MCF 10A (cell line): ENCODE measurements around the gene SHC2. TPM values are rescaled to one million over a fixed set of nuclear protein-coding genes. Genes with fewer than 3 reads are reported as not detected.
"Not testable (repeated sequence)": the region's sequence is repeated elsewhere in the genome, so short reads cannot be mapped to it uniquely, and the experiment has no call there.

ENCODE experiments used
- BruUV-seq: library from RNA; stranded (reverse); fragments of 400-500 nt; replicated peaks from 2 replicates; lab custom pipeline; 2021; lab: Mats Ljungman, UMichigan
- CTCF ChIA-PET: fragments of 300-600 bp; sonication (Branson Sonifier 250); formaldehyde crosslinking; extraction: SDS; loops from one replicate; lab custom pipeline; 2021; ENCODE audit warnings: antibody characterized with exemption, inconsistent platforms; lab: Yijun Ruan, JAX
- POLR2A ChIA-PET: fragments of 300-600, 350-650 bp; sonication (Branson Sonifier 250); formaldehyde crosslinking; extraction: SDS; loops from one replicate; lab custom pipeline; 2020; ENCODE audit warnings: antibody characterized with exemption, inconsistent platforms; lab: Yijun Ruan, JAX
- DNase-seq: peaks from one replicate; pipeline ENCODE4 v3.0.0-alpha.2; 2018; ENCODE audit not compliant: unreplicated experiment
- H3K27ac Mint-ChIP-seq: one replicate; pipeline ENCODE4 v1.8.0; 2022; ENCODE audit warnings: mild to moderate bottlenecking, low read depth, mixed read lengths; ENCODE audit not compliant: unreplicated experiment
- H3K27me3 Mint-ChIP-seq: one replicate; pipeline ENCODE4 v1.8.0; 2022; ENCODE audit warnings: mixed read lengths; ENCODE audit not compliant: insufficient read depth, unreplicated experiment
- H3K36me3 Mint-ChIP-seq: one replicate; pipeline ENCODE4 v1.8.0; 2022; ENCODE audit warnings: mild to moderate bottlenecking, moderate library complexity, mixed read lengths; ENCODE audit not compliant: insufficient read depth, unreplicated experiment
- H3K4me1 Mint-ChIP-seq: one replicate; pipeline ENCODE4 v1.8.0; 2022; ENCODE audit warnings: mixed read lengths; ENCODE audit not compliant: insufficient read depth, unreplicated experiment
- H3K4me3 Mint-ChIP-seq: one replicate; pipeline ENCODE4 v1.8.0; 2022; ENCODE audit warnings: mild to moderate bottlenecking, moderate library complexity, mixed read lengths; ENCODE audit not compliant: unreplicated experiment
- H3K9me3 Mint-ChIP-seq: one replicate; pipeline ENCODE4 v1.8.0; 2022; ENCODE audit warnings: mixed read lengths; ENCODE audit not compliant: unreplicated experiment
- intact Hi-C: fragments of 100-400 bp; cut with micrococcal nuclease; formaldehyde crosslinking; loops from 2 replicates; pipeline ENCODE4 v1.14.1; 2022
- total RNA-seq: library from RNA; stranded (reverse); gene quantifications from 2 replicates; pipeline ENCODE4 v1.2.3, GENCODE V29; 2022
- TF ChIP-seq, protein P1 (sequence below): fragments of 200-600 bp; IDR thresholded peaks from one replicate; pipeline ENCODE4 v1.8.0; 2022; ENCODE audit warnings: antibody characterized with exemption, mild to moderate bottlenecking; ENCODE audit not compliant: unreplicated experiment

SHC2 gene
- total RNA-seq, 1 experiment from 2014 or later = 0.77 TPM

DNA sequence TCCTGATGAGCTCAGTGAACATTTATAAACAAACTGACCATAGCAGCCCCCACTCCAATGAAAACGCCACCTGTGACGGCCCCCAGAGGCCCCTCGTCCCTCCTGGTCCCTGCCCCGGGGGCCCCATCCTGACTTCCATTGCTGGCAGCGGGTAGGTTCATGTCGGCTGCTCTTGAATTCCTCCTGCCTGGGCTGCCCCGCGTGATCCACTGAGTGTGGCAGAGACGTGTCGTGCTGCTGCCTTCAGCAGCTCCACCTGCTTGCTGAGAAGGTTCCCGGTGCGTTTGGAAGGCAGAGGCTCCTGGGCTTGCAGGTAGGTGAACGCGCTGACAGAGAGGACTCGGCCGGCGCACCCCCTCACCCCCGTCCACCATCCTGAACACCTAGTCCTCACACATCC, 63.5 kb downstream of the SHC2 start:
- POLR2A ChIA-PET = interaction anchor here (0.6 kb wide), 1 partner anchor 80 kb away, joined by 3 read pairs; no protein-coding TSS in a partner anchor
- no TSS peak for BruUV-seq
- Mint-ChIP-seq H3K4me3 (no peak overlapping the region), H3K4me1 (no peaks in the 10 kb centered on the region), H3K9me3 (peaks cover 20% of the 10 kb centered on the region), H3K27ac (no peak overlapping the region), H3K27me3 (no peaks in the 10 kb centered on the region), H3K36me3 (peaks cover 12% of the 10 kb centered on the region)
- no peak for DNase-seq
- intact Hi-C loops = no loop called here
- CTCF ChIA-PET = no interaction called here
- TF ChIP-seq, protein P1, sequence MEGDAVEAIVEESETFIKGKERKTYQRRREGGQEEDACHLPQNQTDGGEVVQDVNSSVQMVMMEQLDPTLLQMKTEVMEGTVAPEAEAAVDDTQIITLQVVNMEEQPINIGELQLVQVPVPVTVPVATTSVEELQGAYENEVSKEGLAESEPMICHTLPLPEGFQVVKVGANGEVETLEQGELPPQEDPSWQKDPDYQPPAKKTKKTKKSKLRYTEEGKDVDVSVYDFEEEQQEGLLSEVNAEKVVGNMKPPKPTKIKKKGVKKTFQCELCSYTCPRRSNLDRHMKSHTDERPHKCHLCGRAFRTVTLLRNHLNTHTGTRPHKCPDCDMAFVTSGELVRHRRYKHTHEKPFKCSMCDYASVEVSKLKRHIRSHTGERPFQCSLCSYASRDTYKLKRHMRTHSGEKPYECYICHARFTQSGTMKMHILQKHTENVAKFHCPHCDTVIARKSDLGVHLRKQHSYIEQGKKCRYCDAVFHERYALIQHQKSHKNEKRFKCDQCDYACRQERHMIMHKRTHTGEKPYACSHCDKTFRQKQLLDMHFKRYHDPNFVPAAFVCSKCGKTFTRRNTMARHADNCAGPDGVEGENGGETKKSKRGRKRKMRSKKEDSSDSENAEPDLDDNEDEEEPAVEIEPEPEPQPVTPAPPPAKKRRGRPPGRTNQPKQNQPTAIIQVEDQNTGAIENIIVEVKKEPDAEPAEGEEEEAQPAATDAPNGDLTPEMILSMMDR = no peak

DNA sequence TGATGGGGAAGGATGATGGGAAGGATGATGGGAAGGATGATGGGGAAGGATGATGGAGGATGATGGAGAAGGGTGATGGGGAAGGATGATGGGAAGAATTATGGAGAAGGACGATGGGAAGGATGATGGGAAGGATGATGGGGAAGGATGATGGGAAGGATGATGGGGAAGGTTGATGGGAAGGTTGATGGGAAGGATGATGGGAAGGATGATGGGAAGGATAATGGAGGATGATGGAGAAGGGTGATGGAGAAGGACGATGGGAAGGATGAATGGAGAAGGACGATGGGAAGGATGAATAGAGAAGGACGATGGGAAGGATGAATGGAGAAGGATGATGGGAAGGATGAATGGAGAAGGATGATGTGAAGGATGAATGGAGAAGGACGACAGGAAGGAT, 65.4 kb downstream of the SHC2 start:
- no peak for DNase-seq
- Mint-ChIP-seq H3K4me3 (no peak overlapping the region), H3K36me3 (peaks cover 12% of the 10 kb centered on the region), H3K27me3 (no peaks in the 10 kb centered on the region), H3K27ac (no peak overlapping the region), H3K4me1 (no peaks in the 10 kb centered on the region), H3K9me3 (peaks cover 20% of the 10 kb centered on the region)
- POLR2A ChIA-PET = no interaction called here
- BruUV-seq = no TSS peak
- intact Hi-C loops = no loop called here
- CTCF ChIA-PET = no interaction called here
- TF ChIP-seq, protein P1 = no peak

DNA sequence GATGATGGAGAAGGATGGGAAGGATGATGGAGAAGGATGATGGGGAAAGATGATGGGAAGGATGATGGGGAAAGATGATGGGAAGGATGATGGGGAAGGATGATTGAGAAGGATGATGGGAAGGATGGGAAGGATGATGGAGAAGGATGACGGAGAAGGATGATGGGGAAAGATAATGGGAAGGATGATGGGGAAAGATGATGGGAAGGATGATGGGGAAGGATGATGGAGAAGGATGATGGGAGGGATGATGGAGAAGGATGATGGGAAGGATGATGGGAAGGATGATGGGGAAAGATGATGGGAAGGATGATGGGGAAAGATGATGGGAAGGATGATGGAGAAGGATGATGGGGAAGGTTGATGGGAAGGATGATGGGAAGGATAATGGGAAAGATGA, 66.0 kb downstream of the SHC2 start:
- intact Hi-C loops, DNase-seq, H3K4me3 Mint-ChIP-seq, H3K27ac Mint-ChIP-seq, BruUV-seq, H3K27me3 Mint-ChIP-seq, CTCF ChIA-PET, POLR2A ChIA-PET, H3K4me1 Mint-ChIP-seq: not testable (repeated sequence)
- Mint-ChIP-seq H3K9me3 (peaks cover 20% of the 10 kb centered on the region), H3K36me3 (peaks cover 12% of the 10 kb centered on the region)

DNA sequence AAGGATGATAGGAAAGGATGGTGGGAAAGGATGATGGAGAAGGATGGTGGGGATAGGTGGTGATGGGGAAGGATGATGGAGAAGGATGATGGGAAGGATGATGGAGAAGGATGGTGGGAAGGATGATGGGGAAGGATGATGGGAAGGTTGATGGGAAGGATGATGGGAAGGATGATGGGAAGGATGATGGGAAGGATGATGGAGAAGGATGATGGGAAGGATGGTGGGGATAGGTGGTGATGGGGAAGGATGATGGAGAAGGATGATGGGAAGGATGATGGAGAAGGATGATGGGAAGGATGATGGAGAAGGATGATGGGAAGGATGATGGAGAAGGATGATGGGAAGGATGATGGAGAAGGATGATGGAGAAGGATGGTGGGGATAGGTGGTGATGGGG, 67.3 kb downstream of the SHC2 start:
- H3K27ac Mint-ChIP-seq, POLR2A ChIA-PET, H3K27me3 Mint-ChIP-seq, intact Hi-C loops, H3K4me3 Mint-ChIP-seq, DNase-seq, H3K4me1 Mint-ChIP-seq, BruUV-seq: not testable (repeated sequence)
- CTCF ChIA-PET = interaction anchor here (0.7 kb wide), 1 partner anchor 19 kb away, joined by 3 read pairs; no protein-coding TSS in a partner anchor
- H3K9me3 Mint-ChIP-seq = peaks cover 20% of the 10 kb centered on the region
- H3K36me3 Mint-ChIP-seq = peaks cover 12% of the 10 kb centered on the region

DNA sequence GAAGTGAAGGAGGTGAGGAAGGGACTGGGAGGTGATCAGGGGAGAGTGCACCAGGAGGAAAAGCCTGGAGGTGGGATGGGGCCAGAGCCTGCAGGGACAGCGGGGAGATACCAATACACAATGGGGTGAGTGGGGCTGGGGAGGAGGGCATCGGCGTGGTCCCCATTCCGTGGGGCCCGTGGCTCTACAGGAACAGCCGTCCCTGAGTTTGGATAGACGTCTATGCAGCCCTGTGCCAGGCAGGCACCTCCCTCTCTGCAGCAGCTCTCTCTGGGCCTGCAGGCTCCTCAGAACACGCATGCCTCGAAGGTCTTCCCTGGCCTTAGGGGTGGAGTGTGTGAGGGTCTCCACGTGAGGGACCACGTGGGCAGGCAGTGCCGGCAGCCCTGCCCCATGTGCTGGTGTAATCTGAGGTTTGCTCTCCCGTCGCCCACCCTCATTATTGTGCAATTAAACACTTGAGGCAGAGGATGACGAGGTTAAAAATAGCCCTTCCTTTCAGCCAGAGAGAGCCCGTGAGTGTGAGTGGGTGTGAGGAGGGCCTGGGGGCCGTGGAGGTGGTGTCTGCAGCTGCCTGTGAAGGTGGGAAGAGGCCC, 68.4 kb downstream of the SHC2 start:
- BruUV-seq = no TSS peak

More for the DNA sequence above, 68.4 kb downstream of the SHC2 start:
- no peak overlapping the region for H3K4me3 Mint-ChIP-seq
- POLR2A ChIA-PET = no interaction called here
- H3K36me3 Mint-ChIP-seq = peaks cover 12% of the 10 kb centered on the region
- no peak for DNase-seq
- TF ChIP-seq, protein P1 = no peak
- H3K27me3 Mint-ChIP-seq = no peaks in the 10 kb centered on the region
- CTCF ChIA-PET = interaction anchor here (0.6 kb wide), 1 partner anchor 107 kb away, joined by 4 read pairs; no protein-coding TSS in a partner anchor
- H3K4me1 Mint-ChIP-seq = peaks cover 6% of the 10 kb centered on the region
- intact Hi-C loops = no loop called here
- no peak overlapping the region for H3K27ac Mint-ChIP-seq
- peaks cover 20% of the 10 kb centered on the region for H3K9me3 Mint-ChIP-seq
